WTC11 (cell line): ENCODE results near the gene ARHGAP45. TPM values are rescaled to one million over a fixed set of nuclear protein-coding genes. Genes with fewer than 3 reads are reported as not detected.

Experiments used
- ATAC-seq: fragments of 200-7000 bp; cut with Tn5 transposase; 2 replicates; pipeline ENCODE4 v1.10.0; 2021; ENCODE audit warnings: mild to moderate bottlenecking, moderate library complexity
- CTCF ChIA-PET: fragments of 300-600 bp; sonication (Branson Sonifier 250); formaldehyde crosslinking; loops from one replicate; lab custom pipeline; 2021; ENCODE audit warnings: antibody characterized with exemption; lab: Charles Lee
- POLR2A ChIA-PET: fragments of 350-600 bp; sonication (Branson Sonifier 250); formaldehyde crosslinking; loops from one replicate; lab custom pipeline; 2021; ENCODE audit warnings: antibody characterized with exemption; lab: Charles Lee
- DNase-seq: peaks from one replicate; pipeline ENCODE4 v3.0.0; 2021; ENCODE audit warnings: low spot score
- H3K27ac Mint-ChIP-seq: 2 replicates; pipeline ENCODE4 v1.8.0; 2021; ENCODE audit warnings: mixed read lengths
- H3K27me3 Mint-ChIP-seq: 2 replicates; pipeline ENCODE4 v1.8.0; 2021; ENCODE audit warnings: low read depth, mild to moderate bottlenecking, moderate library complexity, mixed read lengths
- H3K36me3 Mint-ChIP-seq: 2 replicates; pipeline ENCODE4 v1.8.0; 2021; ENCODE audit warnings: mixed read lengths
- H3K4me1 Mint-ChIP-seq: 2 replicates; pipeline ENCODE4 v1.8.0; 2022; ENCODE audit warnings: mixed read lengths
- H3K4me3 Mint-ChIP-seq: 2 replicates; pipeline ENCODE4 v1.8.0; 2021; ENCODE audit warnings: mild to moderate bottlenecking, moderate library complexity, mixed read lengths
- H3K9me3 Mint-ChIP-seq: 2 replicates; pipeline ENCODE4 v1.8.0; 2021; ENCODE audit warnings: mixed read lengths
- AR ChIP-seq: fragments of 250-450 bp; sonication (Bioruptor Pico); IDR thresholded peaks from 2 replicates; pipeline ENCODE4 v1.9.0; 2021; ENCODE audit warnings: mild to moderate bottlenecking
- ARID4B ChIP-seq: sonication (generic); formaldehyde crosslinking; IDR thresholded peaks from 2 replicates; pipeline ENCODE4 v1.8.0; 2023; ENCODE audit warnings: missing genetic modification reagents, mild to moderate bottlenecking, borderline replicate concordance
- E2F5 ChIP-seq: sonication (generic); formaldehyde crosslinking; IDR thresholded peaks from 2 replicates; pipeline ENCODE4 v1.8.1; 2022; ENCODE audit warnings: mild to moderate bottlenecking, moderate library complexity, missing genetic modification reagents
- EMX1 ChIP-seq: fragments of 250-450 bp; sonication (Bioruptor Pico); IDR thresholded peaks from 2 replicates; pipeline ENCODE4 v1.8.0; 2021; ENCODE audit warnings: mild to moderate bottlenecking
- ERG ChIP-seq: fragments of 250-450 bp; sonication (Bioruptor Pico); IDR thresholded peaks from 2 replicates; pipeline ENCODE4 v1.8.0; 2021; ENCODE audit warnings: mild to moderate bottlenecking
- FOXK1 ChIP-seq: sonication (generic); formaldehyde crosslinking; IDR thresholded peaks from 2 replicates; pipeline ENCODE4 v1.8.0; 2022; ENCODE audit warnings: mild to moderate bottlenecking, moderate library complexity, missing genetic modification reagents
- FOXP4 ChIP-seq: sonication (generic); formaldehyde crosslinking; IDR thresholded peaks from 2 replicates; pipeline ENCODE4 v1.8.0; 2022; ENCODE audit warnings: mild to moderate bottlenecking, missing genetic modification reagents
- GABPB1 ChIP-seq: sonication (generic); formaldehyde crosslinking; IDR thresholded peaks from 2 replicates; pipeline ENCODE4 v1.8.1; 2023; ENCODE audit warnings: mild to moderate bottlenecking, missing genetic modification reagents
- MYBL2 ChIP-seq: sonication (generic); formaldehyde crosslinking; IDR thresholded peaks from 2 replicates; pipeline ENCODE4 v1.8.1; 2023; ENCODE audit warnings: mild to moderate bottlenecking, moderate library complexity, missing genetic modification reagents
- NFE2L1 ChIP-seq: sonication (generic); formaldehyde crosslinking; IDR thresholded peaks from 2 replicates; pipeline ENCODE4 v1.8.1; 2023; ENCODE audit warnings: missing genetic modification reagents
- NR1H2 ChIP-seq: sonication (generic); formaldehyde crosslinking; IDR thresholded peaks from 2 replicates; pipeline ENCODE4 v1.9.0; 2021; ENCODE audit warnings: mild to moderate bottlenecking, moderate library complexity, missing genetic modification reagents
- NR2C2 ChIP-seq: sonication (generic); formaldehyde crosslinking; IDR thresholded peaks from 2 replicates; pipeline ENCODE4 v1.8.0; 2022; ENCODE audit warnings: mild to moderate bottlenecking, missing genetic modification reagents
- OVOL2 ChIP-seq: fragments of 250-450 bp; sonication (Bioruptor Pico); IDR thresholded peaks from 2 replicates; pipeline ENCODE4 v1.9.0; 2021; ENCODE audit warnings: mild to moderate bottlenecking, borderline replicate concordance
- SOX15 ChIP-seq: fragments of 250-450 bp; sonication (Bioruptor Pico); IDR thresholded peaks from 2 replicates; pipeline ENCODE4 v1.9.0; 2021; ENCODE audit warnings: mild to moderate bottlenecking
- TEAD1 ChIP-seq: sonication (generic); formaldehyde crosslinking; IDR thresholded peaks from 2 replicates; pipeline ENCODE4 v1.8.0; 2022; ENCODE audit warnings: mild to moderate bottlenecking, missing genetic modification reagents
- TP53 ChIP-seq: sonication (generic); formaldehyde crosslinking; IDR thresholded peaks from 2 replicates; pipeline ENCODE4 v1.8.1; 2023; ENCODE audit warnings: mild to moderate bottlenecking, missing genetic modification reagents
- ZNF121 ChIP-seq: sonication (generic); formaldehyde crosslinking; IDR thresholded peaks from 2 replicates; pipeline ENCODE4 v1.8.0; 2023; ENCODE audit warnings: missing genetic modification reagents
- ZNF138 ChIP-seq: sonication (generic); formaldehyde crosslinking; conservative IDR thresholded peaks from 2 replicates; pipeline ENCODE4 v1.8.1; 2022; ENCODE audit warnings: mild to moderate bottlenecking, moderate library complexity, missing genetic modification reagents
- ZNF425 ChIP-seq: fragments of 250-450 bp; sonication (Bioruptor Pico); conservative IDR thresholded peaks from 2 replicates; pipeline ENCODE4 v1.9.0; 2021; ENCODE audit warnings: mild to moderate bottlenecking
- ZSCAN18 ChIP-seq: fragments of 250-450 bp; sonication (Bioruptor Pico); IDR thresholded peaks from 2 replicates; pipeline ENCODE4 v2.1.2; 2022; ENCODE audit warnings: mild to moderate bottlenecking, moderate library complexity
- total RNA-seq: library from RNA; stranded (reverse); gene quantifications from 3 replicates; pipeline ENCODE4 v1.2.3, GENCODE V29; 2021

The ARHGAP45 gene
- total RNA-seq, 1 experiment from 2014 or later, result 40.9 TPM

- no peak for TF ChIP-seq AR (CRISPR knock-in tag)
- no peak for TF ChIP-seq NR2C2 (CRISPR knock-in tag)
- no peak for TF ChIP-seq EMX1 (CRISPR knock-in tag)
- no peak for TF ChIP-seq TEAD1 (CRISPR knock-in tag)
- no peak for TF ChIP-seq GABPB1
- no peak for TF ChIP-seq ARID4B (CRISPR knock-in tag)
These were observed 26.4 kb downstream of the ARHGAP45 start (continued) for GRCh38 chr19:1093330-1093729.

GRCh38 chr19:1093811-1094553 lies 27.0 kb downstream of the ARHGAP45 start:
- peak overlapping the region; percentile 84 for H3K4me3 Mint-ChIP-seq
- ChIA-PET CTCF (interaction anchor here (0.9 to 2.1 kb wide), 7 partner anchors 10 to 150 kb away, joined by 3 to 7 read pairs (median 4); partner anchors contain the start of genes ARHGAP45 and GPX4), POLR2A (interaction anchor here (0.6 to 1.0 kb wide), 4 partner anchors 8 to 32 kb away, joined by 3 to 5 read pairs (median 4); partner anchors contain the start of gene GPX4)
- H3K36me3 Mint-ChIP-seq, result peaks cover 3% of the 10 kb centered on the region; the same call in 1 of the 2 replicates
- no peaks in the 10 kb centered on the region for H3K27me3 Mint-ChIP-seq
- ATAC-seq (no peak), DNase-seq (no peak)
- H3K27ac Mint-ChIP-seq, result no peak overlapping the region
- H3K9me3 Mint-ChIP-seq, result no peaks in the 10 kb centered on the region
- peaks cover 12% of the 10 kb centered on the region; the same call in 1 of the 2 replicates for H3K4me1 Mint-ChIP-seq
- no peak for TF ChIP-seq MYBL2
- TF ChIP-seq E2F5, result no peak
- TF ChIP-seq NFE2L1, result no peak
- no peak for TF ChIP-seq GABPB1
- no peak for TF ChIP-seq SOX15
- no peak for TF ChIP-seq FOXK1 (CRISPR knock-in tag)
- no peak for TF ChIP-seq ZSCAN18
- no peak for TF ChIP-seq NR1H2 (CRISPR knock-in tag)
- TF ChIP-seq TP53 (CRISPR knock-in tag), result no peak
- TF ChIP-seq ZNF425, result no peak
- TF ChIP-seq ERG, result no peak
- no peak for TF ChIP-seq FOXP4 (CRISPR knock-in tag)
- TF ChIP-seq ZNF138 (CRISPR knock-in tag), result no peak
- no peak for TF ChIP-seq ZNF121 (CRISPR knock-in tag)
- TF ChIP-seq OVOL2, result no peak
